ENCODE results near the gene ANKRD10. TPM values are rescaled to one million over a fixed set of nuclear protein-coding genes. Genes with fewer than 3 reads are reported as not detected.

Gene ANKRD10
- total and polyA plus RNA-seq, 2 experiments from 2014 or later = 250 to 277 TPM

GRCh38 chr13:110921209-110921608 is 6.3 kb upstream of the ANKRD10 start:
- Histone ChIP-seq H3K4me3 (no peak overlapping the region), H3K79me2 (replicated peaks; ENCODE audit: insufficient read depth) (peaks cover 8% of the 10 kb centered on the region), H2AFZ (no peak overlapping the region), H3K27me3 (ENCODE audit: insufficient read depth) (no peaks in the 10 kb centered on the region), H3K27ac (ENCODE audit: low read depth) (no peak overlapping the region), H3K4me2 (peak overlapping the region; percentile 48; the same call in 1 of the 2 replicates), H3K4me1 (ENCODE audit: insufficient read depth) (peaks cover 29% of the 10 kb centered on the region), H3K36me3 (ENCODE audit: insufficient read depth) (no peaks in the 10 kb centered on the region), H3F3A (replicated peaks; ENCODE audit: low read depth) (0 out of 2 replicates have a peak, but pooled peaks cover 5% of the 10 kb centered on the region), H4K20me1 (replicated peaks; ENCODE audit: insufficient read depth) (no peaks in the 10 kb centered on the region), H3K9me2 (ENCODE audit: insufficient read depth) (0 out of 2 replicates have a peak, but pooled peaks cover 7% of the 10 kb centered on the region)
- no peak for DNase-seq (ENCODE audit: low spot score)
- Mint-ChIP-seq H3K9me3 (no peaks in the 10 kb centered on the region), H3K4me1 (peaks cover 37% of the 10 kb centered on the region), H3K36me3 (ENCODE audit: low read depth) (no peaks in the 10 kb centered on the region), H3K27me3 (ENCODE audit: insufficient read depth, low read depth, poor library complexity) (peaks cover 3% of the 10 kb centered on the region), H3K27ac (no peak overlapping the region), H3K4me3 (no peak overlapping the region)
- TF ChIP-seq REST (IDR thresholded peaks at IDR 0.05; ENCODE audit: unreplicated experiment) (no peak), ZNF114 (CRISPR knock-in tag; IDR thresholded peaks at IDR 0.05) (no peak), CTCF (conservative IDR thresholded peaks at IDR 0.05; ENCODE audit: low read depth in 2 of 2) (no peak), NANOG (IDR thresholded peaks at IDR 0.05; ENCODE audit: borderline replicate concordance) (no peak), ZNF462 (CRISPR knock-in tag; IDR thresholded peaks at IDR 0.05) (no peak), JUNB (IDR thresholded peaks at IDR 0.05; ENCODE audit: unreplicated experiment) (no peak), POLR2AphosphoS5 (IDR thresholded peaks at IDR 0.05; ENCODE audit: low read depth) (no peak), EZH2 (IDR thresholded peaks at IDR 0.05; ENCODE audit: low read depth, unreplicated experiment) (no peak), ETS1 (IDR thresholded peaks at IDR 0.05) (no peak), STAT1 (IDR thresholded peaks at IDR 0.05; ENCODE audit: unreplicated experiment) (no peak), CREB1 (CRISPR knock-in tag; IDR thresholded peaks at IDR 0.05; ENCODE audit: low read depth) (no peak), ZNF331 (CRISPR knock-in tag; IDR thresholded peaks at IDR 0.05; ENCODE audit: low read depth) (no peak), EZH2phosphoT487 (IDR thresholded peaks at IDR 0.05; ENCODE audit: unreplicated experiment) (no peak)
- ATAC-seq = peak; percentile 16; the same call in 1 of the 3 replicates
